Measurements from ENCODE around the gene ME1. TPM values are rescaled to one million over a fixed set of nuclear protein-coding genes. Genes with fewer than 3 reads are reported as not detected.
"Not testable (repeated sequence)": the region's sequence is repeated elsewhere in the genome, so short reads cannot be mapped to it uniquely, and the experiment has no call there.

ME1 gene
- total RNA-seq, 1 donor from 2014 or later: 14.7 TPM

DNA sequence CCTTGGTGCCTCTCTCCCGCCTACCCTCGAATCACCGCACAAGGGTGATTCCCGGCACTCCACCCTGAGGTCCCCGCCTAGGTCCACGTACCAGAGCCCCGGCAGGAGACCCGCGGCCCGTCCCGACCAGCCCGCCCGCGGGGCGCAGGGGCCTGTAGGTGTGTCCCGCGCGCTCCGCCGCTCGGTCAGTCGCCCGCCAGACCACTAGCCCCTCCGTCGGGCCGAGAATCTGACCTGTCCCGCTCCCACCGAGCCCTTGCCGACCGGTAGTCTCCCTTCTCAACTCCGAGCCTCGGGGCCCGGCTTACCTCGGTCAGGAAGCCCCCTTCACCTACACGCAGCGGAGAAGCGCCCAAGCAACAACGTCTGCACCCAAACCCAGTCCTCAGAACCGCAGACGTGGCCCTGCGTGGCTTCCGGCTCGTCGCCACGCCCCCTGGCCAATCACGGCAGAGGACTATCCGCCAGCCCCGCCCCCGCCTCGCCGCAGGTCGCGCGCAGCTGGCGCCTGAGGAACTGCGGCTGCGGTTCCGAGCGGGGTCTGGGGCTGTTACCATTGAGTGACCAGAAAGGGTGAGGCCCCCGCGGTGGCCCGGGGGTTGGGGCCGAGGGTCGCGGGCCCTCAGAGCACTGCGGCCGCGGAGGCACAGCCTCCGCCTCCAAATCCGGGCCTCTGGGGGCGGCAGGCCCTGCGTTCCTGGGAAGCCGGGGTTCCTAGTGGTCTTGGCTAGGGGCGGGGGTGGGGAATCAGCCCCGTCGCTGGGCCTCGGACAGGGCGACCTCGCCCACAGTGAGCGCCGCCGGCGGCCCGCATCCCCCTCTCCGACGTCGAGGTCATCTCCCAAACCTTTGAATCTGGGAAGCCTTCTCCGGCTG, 237.7 kb downstream of the ME1 start, which contains the start of the genes PGM3 and RWDD2A:
TSS of gene PGM3 (minus strand) at position 395 of the 876 bp plus-strand sequence. CDS start 2,253 bp downstream, outside the sequence.
TSS of gene RWDD2A (plus strand) at position 487 of the 876 bp plus-strand sequence. CDS start 1,095 bp downstream, outside the sequence.
- H3K4me1 ChIP-seq: peaks cover 12% of the 10 kb centered on the region
- ATAC-seq (peak; percentile 99), DNase-seq (peak; percentile 97)
- no peaks in the 10 kb centered on the region for H3K27me3 ChIP-seq
- TF ChIP-seq, protein P1, sequence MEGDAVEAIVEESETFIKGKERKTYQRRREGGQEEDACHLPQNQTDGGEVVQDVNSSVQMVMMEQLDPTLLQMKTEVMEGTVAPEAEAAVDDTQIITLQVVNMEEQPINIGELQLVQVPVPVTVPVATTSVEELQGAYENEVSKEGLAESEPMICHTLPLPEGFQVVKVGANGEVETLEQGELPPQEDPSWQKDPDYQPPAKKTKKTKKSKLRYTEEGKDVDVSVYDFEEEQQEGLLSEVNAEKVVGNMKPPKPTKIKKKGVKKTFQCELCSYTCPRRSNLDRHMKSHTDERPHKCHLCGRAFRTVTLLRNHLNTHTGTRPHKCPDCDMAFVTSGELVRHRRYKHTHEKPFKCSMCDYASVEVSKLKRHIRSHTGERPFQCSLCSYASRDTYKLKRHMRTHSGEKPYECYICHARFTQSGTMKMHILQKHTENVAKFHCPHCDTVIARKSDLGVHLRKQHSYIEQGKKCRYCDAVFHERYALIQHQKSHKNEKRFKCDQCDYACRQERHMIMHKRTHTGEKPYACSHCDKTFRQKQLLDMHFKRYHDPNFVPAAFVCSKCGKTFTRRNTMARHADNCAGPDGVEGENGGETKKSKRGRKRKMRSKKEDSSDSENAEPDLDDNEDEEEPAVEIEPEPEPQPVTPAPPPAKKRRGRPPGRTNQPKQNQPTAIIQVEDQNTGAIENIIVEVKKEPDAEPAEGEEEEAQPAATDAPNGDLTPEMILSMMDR (IDR thresholded peaks at IDR 0.05): no peak
- peak within 1 kb of the TSS; percentile 89 for H3K27ac ChIP-seq
- peak within 1 kb of the TSS; percentile 86 for H3K4me3 ChIP-seq
- intact Hi-C loops (cut with DNase I): no loop called here
- no peaks in the 10 kb centered on the region for H3K9me3 ChIP-seq
- H3K36me3 ChIP-seq: peaks cover 16% of the 10 kb centered on the region

DNA sequence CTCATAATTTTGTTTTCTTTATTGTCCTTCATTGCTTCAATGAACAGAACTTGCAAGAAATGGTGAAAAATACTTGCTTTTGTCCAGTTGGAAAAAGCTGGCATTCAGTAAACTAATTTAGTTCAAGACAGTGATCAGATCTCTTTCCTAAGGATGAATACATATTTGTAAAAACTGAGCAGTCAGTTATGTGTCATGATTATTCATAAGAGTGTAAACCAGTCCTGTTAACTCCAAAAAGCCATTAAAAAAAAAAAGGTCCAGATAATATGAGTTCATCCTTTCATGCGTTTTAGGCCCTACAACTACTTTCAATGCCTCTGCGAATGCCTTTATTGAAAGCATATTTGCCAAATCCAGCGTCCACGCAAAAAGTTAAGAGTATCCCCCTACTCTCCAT, 238.4 kb downstream of the ME1 start:
- DNase-seq (no peak), ATAC-seq (no peak)
- Histone ChIP-seq H3K36me3 (peaks cover 22% of the 10 kb centered on the region), H3K4me1 (peaks cover 12% of the 10 kb centered on the region), H3K27ac (peak overlapping the region; percentile 89), H3K4me3 (peak overlapping the region; percentile 86), H3K9me3 (no peaks in the 10 kb centered on the region), H3K27me3 (no peaks in the 10 kb centered on the region)
- intact Hi-C loops (cut with DNase I): no loop called here
- TF ChIP-seq, protein P1 (IDR thresholded peaks at IDR 0.05): no peak

DNA sequence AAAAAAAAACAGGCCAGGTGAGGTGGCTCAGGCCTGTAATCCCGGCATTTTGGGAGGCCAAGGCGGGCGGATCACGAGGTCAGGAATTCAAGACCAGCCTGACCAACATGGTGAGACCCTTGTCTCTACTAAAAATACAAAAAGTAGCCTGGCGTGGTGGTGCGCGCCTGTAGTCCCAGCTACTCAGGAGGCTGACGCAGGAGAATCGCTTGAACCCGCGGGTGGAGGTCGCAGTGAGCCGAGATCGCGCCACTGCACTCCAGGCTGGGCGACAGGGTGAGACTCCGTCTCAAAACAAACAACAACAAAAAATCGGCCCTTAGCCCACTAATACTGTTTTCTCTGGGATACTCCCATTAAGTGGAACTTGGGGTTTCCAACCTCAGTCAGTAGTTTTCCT, 238.9 kb downstream of the ME1 start:
- DNase-seq; H3K27ac ChIP-seq; intact Hi-C loops (cut with DNase I): not testable (repeated sequence)

GRCh38 chr6:83190626-83191025, 240.2 kb downstream of the ME1 start:
- Histone ChIP-seq H3K36me3 (peaks cover 39% of the 10 kb centered on the region), H3K4me3 (no peak overlapping the region), H3K27me3 (no peaks in the 10 kb centered on the region), H3K27ac (no peak overlapping the region), H3K9me3 (no peaks in the 10 kb centered on the region), H3K4me1 (peaks cover 12% of the 10 kb centered on the region)
- intact Hi-C loops (cut with DNase I): no loop called here
- TF ChIP-seq, protein P1 (IDR thresholded peaks at IDR 0.05): no peak
- no peak for ATAC-seq
- DNase-seq: no peak

More for the DNA sequence above, 238.9 kb downstream of the ME1 start:
- Histone ChIP-seq H3K36me3 (peaks cover 25% of the 10 kb centered on the region), H3K4me3 (peak overlapping the region; percentile 86), H3K4me1 (peaks cover 12% of the 10 kb centered on the region)
- ATAC-seq, H3K27me3 ChIP-seq, H3K9me3 ChIP-seq: not testable (repeated sequence)

- Histone ChIP-seq H3K27me3 (no peaks in the 10 kb centered on the region), H3K4me3 (no peak overlapping the region), H3K27ac (no peak overlapping the region), H3K36me3 (peaks cover 50% of the 10 kb centered on the region), H3K4me1 (peaks cover 12% of the 10 kb centered on the region), H3K9me3 (no peaks in the 10 kb centered on the region)
- intact Hi-C loops (cut with DNase I): no loop called here
- DNase-seq: no peak
- no peak for ATAC-seq
- TF ChIP-seq, protein P1 (IDR thresholded peaks at IDR 0.05): no peak
Measured at GRCh38 chr6:83188501-83188900, 242.3 kb downstream of the ME1 start.

GRCh38 chr6:83185096-83185495, 245.8 kb downstream of the ME1 start:
- no peak overlapping the region for H3K27ac ChIP-seq
- H3K4me3 ChIP-seq: no peak overlapping the region
- DNase-seq (no peak), ATAC-seq (no peak)
- peaks cover 83% of the 10 kb centered on the region for H3K36me3 ChIP-seq
- intact Hi-C loops (cut with DNase I): no loop called here
- no peaks in the 10 kb centered on the region for H3K27me3 ChIP-seq
- H3K9me3 ChIP-seq: no peaks in the 10 kb centered on the region
- TF ChIP-seq, protein P1 (IDR thresholded peaks at IDR 0.05): no peak
- peaks cover 6% of the 10 kb centered on the region for H3K4me1 ChIP-seq
